ENCODE results near the gene CRADD.

GRCh38 chr12:93921521-93921920 is 244.3 kb downstream of the CRADD start:
- TF ChIP-seq, protein P1, sequence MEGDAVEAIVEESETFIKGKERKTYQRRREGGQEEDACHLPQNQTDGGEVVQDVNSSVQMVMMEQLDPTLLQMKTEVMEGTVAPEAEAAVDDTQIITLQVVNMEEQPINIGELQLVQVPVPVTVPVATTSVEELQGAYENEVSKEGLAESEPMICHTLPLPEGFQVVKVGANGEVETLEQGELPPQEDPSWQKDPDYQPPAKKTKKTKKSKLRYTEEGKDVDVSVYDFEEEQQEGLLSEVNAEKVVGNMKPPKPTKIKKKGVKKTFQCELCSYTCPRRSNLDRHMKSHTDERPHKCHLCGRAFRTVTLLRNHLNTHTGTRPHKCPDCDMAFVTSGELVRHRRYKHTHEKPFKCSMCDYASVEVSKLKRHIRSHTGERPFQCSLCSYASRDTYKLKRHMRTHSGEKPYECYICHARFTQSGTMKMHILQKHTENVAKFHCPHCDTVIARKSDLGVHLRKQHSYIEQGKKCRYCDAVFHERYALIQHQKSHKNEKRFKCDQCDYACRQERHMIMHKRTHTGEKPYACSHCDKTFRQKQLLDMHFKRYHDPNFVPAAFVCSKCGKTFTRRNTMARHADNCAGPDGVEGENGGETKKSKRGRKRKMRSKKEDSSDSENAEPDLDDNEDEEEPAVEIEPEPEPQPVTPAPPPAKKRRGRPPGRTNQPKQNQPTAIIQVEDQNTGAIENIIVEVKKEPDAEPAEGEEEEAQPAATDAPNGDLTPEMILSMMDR (IDR thresholded peaks at IDR 0.05) = no peak
- no peak for TF ChIP-seq POLR2A (IDR thresholded peaks at IDR 0.05)
